HG03135 (cell line): ENCODE measurements around the gene SSBP4.
"Not testable (repeated sequence)": the region's sequence is repeated elsewhere in the genome, so short reads cannot be mapped to it uniquely, and the experiment has no call there.

Experiments
- ATAC-seq: cut with Tn5 transposase; IDR thresholded peaks from one replicate; pipeline ENCODE4 v1.9.1; 2021; ENCODE audit warnings: mild to moderate bottlenecking, moderate library complexity; ENCODE audit not compliant: unreplicated experiment

Gene SSBP4

DNA sequence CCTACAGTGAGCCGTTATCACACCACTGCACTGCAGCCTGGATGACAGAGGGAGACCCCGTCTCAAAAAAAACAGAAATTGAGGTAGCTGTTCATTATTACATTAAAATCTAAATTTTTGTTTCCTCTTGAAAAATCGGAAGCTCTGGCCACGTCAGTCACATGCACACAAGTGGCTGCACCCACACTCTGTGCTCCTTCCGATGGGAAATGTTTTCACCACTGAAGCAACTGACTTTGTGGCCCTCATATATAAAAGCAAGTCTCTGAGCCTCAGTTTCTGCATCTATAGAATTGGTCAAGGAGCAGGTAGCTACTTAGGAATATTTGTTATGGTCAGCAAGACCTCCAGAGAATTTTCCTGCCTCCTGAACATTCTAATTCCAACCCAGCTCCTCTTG, 26.3 kb upstream of the SSBP4 start:
- ATAC-seq = no peak

DNA sequence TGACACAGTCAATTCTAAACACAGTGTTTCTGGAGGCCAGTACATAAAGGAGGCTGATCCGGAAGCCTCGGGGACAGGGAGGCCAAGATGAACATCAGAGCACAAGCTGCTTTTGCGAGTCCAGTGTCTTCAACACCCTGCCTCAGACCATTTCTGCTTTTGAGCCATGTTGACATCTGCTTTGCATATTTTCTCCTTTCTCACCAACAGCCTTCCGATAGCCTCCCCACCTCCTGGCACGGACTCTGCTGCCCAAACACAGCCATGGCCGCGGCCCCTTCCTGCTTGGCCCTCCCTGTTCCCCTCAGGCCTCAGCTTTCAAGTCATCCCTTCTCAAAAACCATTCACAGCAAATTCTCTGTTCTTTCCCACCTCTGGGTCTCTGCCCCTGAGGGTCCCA, 25.4 kb upstream of the SSBP4 start:
- no peak for ATAC-seq

DNA sequence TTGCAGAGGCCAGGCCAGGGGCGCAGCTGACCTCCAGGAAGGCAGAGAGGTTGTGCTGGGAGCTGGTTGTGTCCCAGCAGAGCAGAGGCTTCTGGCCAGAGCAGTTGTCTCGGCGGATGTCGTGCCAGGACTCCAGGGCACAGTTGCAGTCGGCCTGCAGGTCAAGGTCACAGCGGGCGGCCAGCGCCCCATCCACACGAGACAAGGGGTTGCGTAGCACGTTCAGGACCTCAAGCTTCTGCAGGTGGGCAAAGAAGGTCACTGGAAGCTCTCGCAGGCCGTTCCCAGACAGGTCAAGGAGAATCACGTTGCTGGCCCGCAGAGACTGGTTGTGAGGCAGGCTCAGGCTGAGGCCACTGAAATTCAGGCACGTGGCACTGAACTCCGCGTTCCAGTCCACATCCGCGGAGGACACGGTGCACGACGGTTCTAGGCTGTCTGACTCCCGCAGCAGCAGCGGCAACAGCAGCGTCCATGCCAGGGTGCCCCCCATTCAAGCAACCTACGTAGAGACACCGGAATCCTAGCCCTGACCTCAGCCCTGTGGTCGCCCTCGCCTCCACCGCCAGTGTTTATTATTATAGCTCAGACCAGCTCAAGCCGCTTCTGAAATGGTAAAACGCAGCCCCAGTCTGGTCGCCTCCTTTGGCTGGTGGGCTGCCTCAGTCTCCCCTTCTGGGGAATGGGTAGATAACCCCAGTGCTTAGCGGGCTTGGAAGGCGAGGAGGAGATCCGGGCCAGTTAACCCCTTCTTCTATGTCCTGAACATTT, 22.5 kb upstream of the SSBP4 start:
- no peak for ATAC-seq

DNA sequence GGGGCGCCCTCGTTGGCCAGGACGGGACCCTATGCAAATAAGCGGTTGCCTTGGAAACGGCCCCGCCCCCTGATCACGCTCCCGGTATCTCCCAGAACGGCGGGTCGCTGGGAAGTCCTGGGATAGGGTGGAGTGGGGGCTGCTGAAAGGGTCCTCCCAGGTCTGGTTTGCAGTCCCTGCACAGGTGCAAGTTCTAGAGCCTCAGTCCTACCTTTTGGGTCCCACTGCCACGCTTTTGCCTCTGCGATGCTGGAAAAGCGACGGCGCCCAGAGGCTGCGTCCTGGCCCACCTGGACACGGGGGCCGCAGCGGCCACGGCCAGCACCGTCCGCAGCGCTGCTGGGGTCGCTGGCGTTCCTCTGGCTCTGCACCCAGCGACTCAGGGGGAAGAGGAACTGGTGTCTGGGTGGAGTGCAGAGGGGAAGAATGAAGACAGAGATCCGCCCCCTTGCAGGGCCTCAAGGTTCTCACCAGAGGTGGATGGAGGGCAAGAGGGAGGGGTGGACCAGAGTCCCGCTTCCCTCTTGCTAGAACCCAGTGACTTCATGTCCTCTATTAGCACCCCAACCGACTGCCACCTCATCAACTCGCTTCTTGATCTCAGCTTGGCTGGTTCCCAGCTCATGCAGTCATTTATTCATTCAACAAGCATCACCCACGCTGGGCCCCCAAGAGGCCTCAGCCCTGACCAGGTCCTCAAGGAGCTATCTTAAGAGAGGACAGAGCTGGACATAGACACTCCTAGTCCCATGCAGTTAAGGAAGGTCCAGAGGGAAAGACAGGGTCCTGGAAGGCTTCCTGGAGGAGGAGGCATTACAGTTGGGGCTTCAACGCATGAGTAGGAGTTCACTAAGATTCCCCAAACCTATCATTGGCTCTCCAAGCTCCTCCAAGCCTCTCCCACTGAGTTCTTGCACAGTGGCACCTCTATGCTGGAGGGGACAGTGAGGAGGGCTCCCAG, 21.7 kb upstream of the SSBP4 start, which contains the start of gene LRRC25:
LRRC25 (minus strand) TSS at position 381 of the 961 bp plus-strand sequence. CDS start 659 bp downstream, outside the sequence.
- ATAC-seq = no peak

DNA sequence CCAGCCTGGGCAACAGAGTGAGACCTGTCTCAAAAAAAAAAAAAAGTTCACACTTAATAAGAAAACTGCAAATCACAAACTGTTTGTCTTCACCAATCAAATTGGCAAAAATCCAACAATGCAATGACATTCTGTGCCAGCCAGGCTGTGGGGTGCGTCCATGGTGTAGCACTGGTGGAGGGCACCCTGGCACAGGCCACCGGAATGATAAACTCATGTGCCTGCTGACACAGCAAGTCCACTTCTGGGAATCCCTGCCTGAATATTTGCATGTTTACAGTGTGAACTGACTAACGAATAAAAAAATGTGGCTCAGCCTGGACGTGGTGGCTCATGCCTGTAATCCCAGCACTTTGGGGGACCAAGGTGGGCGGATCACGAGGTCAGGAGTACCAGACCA, 20.2 kb upstream of the SSBP4 start:
- ATAC-seq = no peak

DNA sequence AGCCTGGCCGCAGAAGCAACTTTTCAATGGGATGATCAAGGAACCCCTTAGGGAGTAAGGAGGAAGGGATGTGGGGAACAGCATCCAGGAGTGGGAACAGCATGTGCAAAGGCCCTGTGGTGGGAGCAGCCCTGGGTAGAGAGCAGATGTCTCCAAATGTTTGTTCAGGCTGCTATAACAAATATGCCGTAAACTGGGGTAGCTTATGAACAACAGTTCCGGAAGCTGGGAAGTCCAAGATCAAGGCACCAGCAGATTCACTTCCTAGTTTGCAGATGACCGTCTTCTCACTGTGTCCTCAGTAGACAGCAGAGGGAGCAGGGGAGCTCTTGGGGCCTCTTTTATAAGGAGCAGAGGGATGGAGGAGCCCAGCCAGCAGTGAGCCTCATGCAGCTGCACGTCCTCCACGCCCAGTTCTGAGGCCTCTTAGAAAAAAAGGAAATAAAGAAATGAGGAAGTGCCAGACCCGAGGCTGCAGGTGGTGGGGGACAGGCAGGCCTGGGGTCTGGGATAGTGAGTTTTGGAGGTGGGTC, 17.6 kb upstream of the SSBP4 start:
- ATAC-seq = no peak

DNA sequence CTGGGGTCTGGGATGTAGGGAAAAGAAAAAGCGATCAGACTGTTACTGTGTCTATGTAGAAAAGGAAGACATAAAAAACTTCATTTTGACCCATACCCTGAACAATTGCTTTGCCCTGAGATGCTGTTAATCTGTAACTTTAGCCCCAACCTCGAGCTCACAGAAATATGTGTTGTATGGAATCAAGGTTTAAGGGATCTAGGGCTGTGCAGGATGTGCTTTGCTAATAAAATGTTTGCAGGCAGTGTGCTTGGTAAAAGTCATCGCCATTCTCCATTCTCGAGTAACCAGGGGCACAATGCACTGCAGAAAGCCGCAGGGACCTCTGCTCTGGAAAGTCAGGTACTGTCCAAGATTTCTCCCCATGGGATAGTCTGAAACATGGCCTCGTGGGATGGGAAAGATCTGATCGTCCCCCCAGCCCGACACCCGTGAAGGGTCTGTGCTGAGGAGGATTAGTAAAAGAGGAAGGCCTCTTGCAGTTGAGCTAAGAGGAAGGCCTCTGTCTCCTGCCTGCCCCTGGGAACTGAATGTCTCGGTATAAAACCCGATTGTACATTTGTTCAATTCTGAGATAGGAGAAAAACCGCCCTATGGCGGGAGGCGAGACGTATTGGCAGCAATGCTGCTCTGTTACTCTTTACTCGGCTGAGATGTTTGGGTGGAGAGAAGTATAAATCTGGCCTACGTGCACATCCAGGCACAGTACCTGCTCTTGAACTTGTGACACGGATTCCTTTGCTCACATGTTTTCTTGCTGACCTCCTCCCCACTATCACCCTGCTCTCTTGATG, 16.5 kb upstream of the SSBP4 start:
- not testable (repeated sequence) for ATAC-seq

DNA sequence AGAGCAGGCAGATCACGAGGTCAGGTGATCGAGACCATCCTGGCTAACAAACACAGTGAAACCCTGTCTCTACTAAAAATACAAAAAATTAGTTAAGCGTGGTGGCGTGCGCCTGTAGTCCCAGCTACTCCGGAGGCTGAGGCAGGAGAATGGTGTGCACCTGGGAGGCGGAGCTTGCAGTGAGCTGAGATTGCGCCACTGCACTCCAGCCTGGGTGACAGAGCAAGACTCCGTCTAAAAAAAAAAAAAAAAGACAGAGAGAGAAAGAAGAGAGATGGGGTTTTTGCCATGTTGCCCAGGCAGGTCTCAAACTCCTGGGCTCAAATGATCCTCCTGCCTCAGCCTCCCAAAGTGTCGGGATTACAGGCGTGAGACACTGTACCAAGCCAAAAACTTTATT, 13.4 kb upstream of the SSBP4 start:
- not testable (repeated sequence) for ATAC-seq

DNA sequence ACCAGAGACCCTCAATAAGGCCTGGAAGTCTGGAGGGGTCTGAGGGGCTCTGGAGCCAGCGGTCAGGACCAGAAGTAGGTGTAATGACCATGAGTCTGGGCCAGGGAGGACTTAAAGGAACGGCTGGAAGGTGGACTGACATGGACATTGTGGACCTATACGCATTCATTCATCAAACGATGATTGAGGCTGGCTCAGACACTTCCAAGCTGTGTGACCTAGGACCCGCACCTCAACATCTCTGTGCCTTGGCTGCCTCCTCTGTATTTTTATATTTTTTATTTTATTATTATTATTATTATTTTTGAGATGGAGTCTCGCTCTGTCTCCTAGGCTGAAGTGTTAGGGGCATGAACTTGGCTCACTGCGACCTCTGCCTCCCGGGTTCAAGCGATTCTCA, 12.4 kb upstream of the SSBP4 start:
- no peak for ATAC-seq

DNA sequence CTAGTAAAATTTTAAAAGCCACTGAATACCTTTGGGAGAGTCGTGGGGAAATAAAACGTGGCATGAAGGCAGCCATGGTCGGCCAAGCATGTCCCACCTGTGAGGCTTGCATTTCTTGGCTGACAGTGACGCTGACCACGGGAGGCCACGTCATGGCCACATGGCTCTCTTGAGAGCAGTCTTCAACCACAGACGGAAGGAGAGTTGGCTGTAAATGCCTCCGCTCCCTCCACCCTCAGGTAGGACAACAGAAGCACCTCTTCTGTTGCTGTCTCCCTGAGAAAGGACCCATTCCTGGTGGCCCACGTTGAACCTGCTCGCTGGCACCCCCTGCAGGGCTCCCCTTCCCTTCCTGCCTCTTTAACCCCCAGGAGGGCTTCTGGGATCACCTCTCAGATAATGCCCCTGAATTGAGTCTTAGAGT, 11.1 kb upstream of the SSBP4 start:
- ATAC-seq = peak; percentile 76

DNA sequence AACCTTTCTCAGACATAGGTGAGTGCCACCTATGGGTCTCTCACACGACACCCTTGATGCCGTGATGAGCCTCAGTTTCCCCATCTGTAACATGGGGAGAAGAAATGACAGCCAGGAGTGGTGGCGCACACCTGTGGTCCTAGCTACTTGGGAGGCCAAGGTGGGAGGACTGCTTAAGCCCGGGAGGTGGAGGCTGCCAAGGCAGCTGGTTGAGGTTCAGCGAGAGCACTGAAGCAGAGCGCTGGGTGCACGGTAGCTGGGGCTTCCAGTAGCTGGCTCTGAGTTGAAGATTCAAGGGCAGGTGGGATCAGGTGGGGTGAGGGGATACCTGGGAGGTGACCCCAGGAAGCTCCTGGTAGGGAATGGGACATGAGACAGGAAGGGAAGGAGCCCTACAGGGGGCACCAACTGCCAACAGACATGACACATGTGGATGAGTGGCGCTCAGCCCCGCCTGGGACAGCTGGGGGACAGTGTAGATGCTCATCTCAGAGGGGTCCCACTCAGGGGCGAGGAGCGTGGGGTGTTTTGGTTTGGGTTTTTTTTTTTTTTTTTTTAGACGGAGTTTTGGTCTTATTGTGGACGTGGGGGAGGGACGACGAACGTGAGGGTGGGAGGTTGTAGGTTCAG, 6.5 kb upstream of the SSBP4 start:
- ATAC-seq = no peak

DNA sequence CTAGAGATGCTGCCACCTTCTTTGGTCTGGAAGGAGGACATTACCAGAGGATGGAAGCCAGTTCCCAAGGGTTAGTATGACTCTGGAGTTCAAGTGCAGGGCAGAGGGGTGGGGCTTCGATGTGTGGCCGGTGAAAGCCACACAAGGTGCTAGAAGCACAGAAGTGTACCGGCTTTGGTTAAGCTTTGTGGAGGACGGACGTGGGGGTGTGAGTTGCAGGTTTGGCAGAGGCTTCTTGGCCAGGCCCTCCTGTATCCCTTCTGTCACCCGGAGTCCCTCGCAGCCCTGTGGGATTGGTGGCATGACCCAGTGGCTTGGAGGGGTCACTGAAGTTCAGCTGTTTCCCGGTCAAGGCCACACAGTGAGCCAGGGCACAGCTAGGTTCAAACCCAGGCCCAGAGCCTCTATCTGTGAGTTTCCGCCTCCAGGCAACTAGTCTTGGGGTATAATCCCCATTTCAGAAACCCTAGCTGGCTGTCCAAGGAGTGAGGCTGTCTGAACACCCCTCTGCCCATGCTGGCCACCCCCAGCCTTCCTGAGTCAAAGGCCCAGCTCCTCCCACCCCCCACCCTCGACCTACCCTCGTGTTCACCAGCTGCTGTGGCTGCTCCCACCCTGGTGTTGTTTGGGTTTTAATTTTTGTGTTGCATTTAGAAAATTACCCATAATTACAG, 4.6 kb upstream of the SSBP4 start:
- ATAC-seq = no peak

DNA sequence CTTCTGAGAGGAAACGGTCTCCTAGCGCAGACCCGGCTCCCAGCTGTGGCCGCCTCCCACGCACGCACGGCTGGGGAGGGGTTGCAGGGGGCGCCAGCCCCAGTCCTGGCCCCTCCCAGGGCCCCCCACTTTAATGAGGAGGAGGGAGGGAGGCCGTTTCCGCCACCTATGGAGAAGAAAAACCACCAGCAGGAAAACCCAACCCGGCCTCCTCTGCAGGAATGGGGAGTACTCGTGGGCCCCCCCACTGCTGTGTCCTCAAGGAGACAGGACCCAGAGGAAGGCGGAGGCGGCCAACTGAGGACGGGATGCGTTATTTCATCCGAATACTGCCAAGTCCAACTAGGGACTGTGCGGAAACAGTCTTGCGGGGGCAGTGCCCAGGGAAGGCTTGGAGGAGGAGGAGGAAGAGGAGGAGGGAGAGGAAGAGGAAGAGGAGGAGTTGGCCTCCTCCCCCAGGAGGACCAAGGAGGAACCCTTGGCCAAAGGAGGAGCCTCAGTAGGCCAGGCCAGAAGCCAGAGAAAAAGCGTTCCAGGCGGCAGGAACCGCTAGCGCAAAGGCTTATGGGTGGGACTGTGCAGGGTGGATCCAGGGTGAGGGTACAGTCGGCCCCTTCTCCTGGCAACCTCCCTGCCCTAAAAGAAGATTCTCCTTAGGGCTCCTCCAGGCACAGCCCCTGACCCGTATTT, 3.9 kb upstream of the SSBP4 start:
- ATAC-seq = no peak

DNA sequence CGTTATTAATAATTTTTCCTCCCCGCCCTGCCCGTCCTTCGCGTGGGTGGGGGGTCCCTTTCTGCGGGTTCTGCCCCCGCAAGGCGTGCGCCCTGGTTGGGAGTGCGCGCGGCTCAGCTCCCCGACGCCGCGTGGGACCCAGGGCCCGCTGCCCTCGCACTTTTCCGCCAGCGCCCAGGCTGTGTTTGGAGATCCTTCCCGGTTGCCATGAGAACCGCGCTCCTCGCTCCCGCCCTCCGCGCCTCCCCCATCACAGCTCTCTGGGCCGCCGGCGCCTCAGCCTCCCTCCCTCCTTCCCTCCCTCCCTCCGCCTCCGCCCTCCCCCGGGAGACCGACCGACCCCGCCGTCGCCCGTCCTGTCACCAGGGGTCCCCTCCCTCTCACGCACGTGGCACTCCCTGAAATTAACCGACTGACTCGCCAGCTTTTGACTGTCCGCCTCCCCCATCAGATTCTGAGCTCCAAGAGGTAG, 2.4 kb upstream of the SSBP4 start:
- no peak for ATAC-seq

DNA sequence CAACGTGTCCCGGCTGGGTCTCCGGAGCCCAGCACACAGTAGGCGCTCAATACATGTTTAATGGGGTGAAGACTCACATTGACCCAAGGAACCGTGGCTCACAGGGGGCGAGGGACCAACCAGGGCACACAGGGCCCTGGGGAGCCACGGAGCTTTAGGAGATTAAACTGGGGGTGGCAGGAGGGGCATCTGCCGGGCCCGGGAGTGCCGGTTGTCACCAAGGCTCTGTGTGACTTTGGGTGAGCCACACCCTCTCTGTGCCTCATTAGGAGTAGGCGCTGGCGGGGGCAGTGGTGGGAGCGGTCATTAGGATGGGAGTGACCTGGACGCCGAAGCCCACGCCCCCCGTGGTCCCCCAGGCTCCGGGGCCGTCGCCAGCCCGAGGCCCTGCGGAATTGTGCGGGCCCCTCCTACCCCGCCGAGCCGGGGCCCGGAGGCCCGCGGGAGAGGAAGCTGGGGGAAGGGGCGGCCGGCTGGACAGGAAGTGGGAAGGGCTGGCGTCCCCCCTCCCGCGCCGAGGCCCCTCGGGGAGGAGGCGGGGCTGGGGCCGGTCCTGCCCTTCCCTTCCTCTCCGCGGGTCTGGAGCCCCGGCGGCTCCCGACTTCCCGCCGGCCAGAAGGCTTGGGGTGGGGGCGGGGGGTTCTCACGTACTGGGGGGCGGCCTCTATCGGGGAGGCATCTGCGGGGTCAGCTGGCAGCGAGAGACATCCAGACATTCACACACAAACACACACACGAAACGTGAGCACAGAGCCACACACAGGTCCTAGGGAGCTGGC, 1.8 kb upstream of the SSBP4 start:
- ATAC-seq = no peak

DNA sequence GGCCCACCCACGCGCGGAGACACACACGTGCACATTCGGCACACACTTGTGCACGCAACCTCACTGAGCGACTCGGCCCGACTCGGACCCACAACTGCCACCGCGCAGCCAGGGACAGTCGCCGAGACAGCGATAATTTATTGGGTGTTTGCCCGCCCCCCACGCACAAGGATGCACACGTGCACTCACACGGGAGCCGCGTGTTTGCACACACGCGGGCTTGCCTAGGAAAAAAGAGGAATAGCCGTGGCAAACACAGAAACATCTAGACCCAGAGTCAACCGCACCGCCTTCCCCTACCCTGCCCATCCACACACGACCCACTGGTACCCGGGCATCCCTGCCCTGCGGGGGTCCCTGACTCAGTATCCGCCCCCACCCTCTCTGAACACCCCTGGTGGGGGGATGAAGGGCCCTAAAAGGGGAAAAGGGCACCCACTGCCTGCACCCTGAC, 1.1 kb upstream of the SSBP4 start:
- ATAC-seq = no peak

DNA sequence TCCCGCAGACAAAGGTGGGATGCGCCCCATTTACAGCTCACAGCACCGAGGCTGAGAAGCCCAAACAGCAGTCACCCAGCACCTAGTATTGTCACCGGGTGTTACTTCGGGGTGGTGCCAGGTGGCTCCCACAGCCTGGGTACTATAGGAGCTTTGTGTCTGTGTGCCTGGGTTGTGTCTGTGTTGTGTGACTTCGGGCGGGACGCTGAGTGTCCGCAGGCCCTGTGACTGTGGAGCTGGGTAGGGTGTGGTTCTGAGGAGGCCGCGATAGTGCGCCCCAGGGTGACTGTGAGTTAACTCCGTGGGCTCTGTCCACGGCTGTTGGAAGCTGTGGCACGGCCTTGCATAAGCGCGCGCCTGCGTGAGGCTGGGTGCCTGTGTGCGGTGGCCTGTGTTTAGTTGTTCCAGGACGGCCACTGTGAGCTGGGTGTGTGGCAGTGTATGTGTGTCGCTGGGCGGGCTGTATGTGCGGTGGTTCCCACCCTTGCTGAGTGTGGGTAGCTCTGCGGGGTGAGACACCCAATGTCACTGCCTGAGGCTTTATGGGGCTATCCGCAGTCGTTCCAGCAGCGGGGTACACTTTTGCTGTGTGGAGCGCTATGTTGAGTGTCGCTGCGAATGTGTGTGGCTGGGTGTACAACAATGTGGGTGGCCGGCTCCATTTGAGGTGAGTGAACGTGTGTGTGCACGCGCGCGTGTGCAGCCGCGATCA, 559 bp upstream of the SSBP4 start:
- ATAC-seq = no peak
